GM21515 (cell line): Measurements from ENCODE around the gene RCC1.
"Not testable (repeated sequence)": the region's sequence is repeated elsewhere in the genome, so short reads cannot be mapped to it uniquely, and the experiment has no call there.

ENCODE experiments used
- ATAC-seq: cut with Tn5 transposase; IDR thresholded peaks from one replicate; pipeline ENCODE4 v1.9.1; 2021; ENCODE audit not compliant: unreplicated experiment

The RCC1 gene

GRCh38 chr1:28541414-28542015 lies 35.7 kb downstream of the RCC1 start:
- ATAC-seq = not testable (repeated sequence)

- ATAC-seq = no peak
Measured at GRCh38 chr1:28545246-28545628, 39.4 kb downstream of the RCC1 start.

- ATAC-seq = no peak
Measured at GRCh38 chr1:28548318-28548717, 42.5 kb downstream of the RCC1 start.

GRCh38 chr1:28551381-28551780 lies 45.5 kb downstream of the RCC1 start:
- no peak for ATAC-seq

GRCh38 chr1:28552758-28553663 lies 47.2 kb downstream of the RCC1 start, which contains the start of gene TRNAU1AP:
TSS of gene TRNAU1AP (plus strand) at chr1:28553085. CDS start at chr1:28553111, 26 bp downstream.
- ATAC-seq = peak; percentile 86

- no peak for ATAC-seq
Measured at GRCh38 chr1:28560886-28561285, 55.0 kb downstream of the RCC1 start.

- no peak for ATAC-seq
Measured at GRCh38 chr1:28564310-28564709, 58.5 kb downstream of the RCC1 start.

GRCh38 chr1:28565040-28565439 lies 59.2 kb downstream of the RCC1 start:
- ATAC-seq = no peak

- no peak for ATAC-seq
Measured at GRCh38 chr1:28565726-28566125, 59.9 kb downstream of the RCC1 start.

GRCh38 chr1:28566931-28567330 lies 61.1 kb downstream of the RCC1 start:
- ATAC-seq = no peak

GRCh38 chr1:28571911-28572310 lies 66.1 kb downstream of the RCC1 start:
- no peak for ATAC-seq

GRCh38 chr1:28572891-28573290 lies 67.0 kb downstream of the RCC1 start:
- ATAC-seq = not testable (repeated sequence)

- no peak for ATAC-seq
Measured at GRCh38 chr1:28573564-28573963, 67.7 kb downstream of the RCC1 start.

- no peak for ATAC-seq
Measured at GRCh38 chr1:28577052-28577678, 71.3 kb downstream of the RCC1 start.

GRCh38 chr1:28577738-28578536 lies 72.1 kb downstream of the RCC1 start:
- ATAC-seq = no peak

- no peak for ATAC-seq
Measured at GRCh38 chr1:28578696-28579218, 72.9 kb downstream of the RCC1 start.

GRCh38 chr1:28579401-28579800 lies 73.6 kb downstream of the RCC1 start:
- no peak for ATAC-seq

- ATAC-seq = peak; percentile 20
Measured at GRCh38 chr1:28580722-28581530, 75.1 kb downstream of the RCC1 start.

- ATAC-seq = peak; percentile 82
Measured at GRCh38 chr1:28581531-28582247, 75.8 kb downstream of the RCC1 start.
